Measurements from ENCODE around the gene LCP1.
"Not testable (repeated sequence)": the region's sequence is repeated elsewhere in the genome, so short reads cannot be mapped to it uniquely, and the experiment has no call there.

The LCP1 gene, protein sequence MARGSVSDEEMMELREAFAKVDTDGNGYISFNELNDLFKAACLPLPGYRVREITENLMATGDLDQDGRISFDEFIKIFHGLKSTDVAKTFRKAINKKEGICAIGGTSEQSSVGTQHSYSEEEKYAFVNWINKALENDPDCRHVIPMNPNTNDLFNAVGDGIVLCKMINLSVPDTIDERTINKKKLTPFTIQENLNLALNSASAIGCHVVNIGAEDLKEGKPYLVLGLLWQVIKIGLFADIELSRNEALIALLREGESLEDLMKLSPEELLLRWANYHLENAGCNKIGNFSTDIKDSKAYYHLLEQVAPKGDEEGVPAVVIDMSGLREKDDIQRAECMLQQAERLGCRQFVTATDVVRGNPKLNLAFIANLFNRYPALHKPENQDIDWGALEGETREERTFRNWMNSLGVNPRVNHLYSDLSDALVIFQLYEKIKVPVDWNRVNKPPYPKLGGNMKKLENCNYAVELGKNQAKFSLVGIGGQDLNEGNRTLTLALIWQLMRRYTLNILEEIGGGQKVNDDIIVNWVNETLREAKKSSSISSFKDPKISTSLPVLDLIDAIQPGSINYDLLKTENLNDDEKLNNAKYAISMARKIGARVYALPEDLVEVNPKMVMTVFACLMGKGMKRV

GRCh38 chr13:46181840-46182490, at the start of gene LCP1:
Gene LCP1, minus strand, starts transcription at chr13:46182177. Its CDS starts 22,515 bp downstream, at chr13:46159662.
- no peak for TF ChIP-seq POLR2A (IDR thresholded peaks at IDR 0.05; ENCODE audit: low read depth, low read length)
- DNase-seq (ENCODE audit: insufficient read length, low spot score) (no peak), FAIRE-seq (no peak)

DNA sequence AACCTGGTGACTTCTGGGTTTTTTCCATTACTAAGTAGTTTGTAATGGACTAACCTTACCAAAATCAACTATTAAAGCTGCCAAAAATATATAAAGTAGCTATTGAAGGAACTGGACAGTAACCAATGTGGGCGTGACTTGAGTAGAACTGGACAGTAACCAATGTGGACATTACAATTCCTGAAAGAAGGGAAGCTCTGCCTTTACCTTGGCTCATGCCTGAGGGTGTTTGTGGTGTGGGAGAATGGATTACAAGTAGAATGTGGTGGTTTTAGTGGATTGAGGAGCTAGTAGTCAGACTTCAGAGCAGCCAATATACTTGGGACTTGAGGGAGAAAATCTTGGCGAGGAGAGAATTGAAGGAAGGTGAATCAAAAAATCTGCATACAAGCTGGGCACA, 47.3 kb upstream of the LCP1 start:
- TF ChIP-seq POLR2A (IDR thresholded peaks at IDR 0.05; ENCODE audit: low read depth, low read length), result no peak
- DNase-seq (ENCODE audit: insufficient read length, low spot score) (no peak), FAIRE-seq (no peak)

- not testable (repeated sequence) for DNase-seq (ENCODE audit: insufficient read length, low spot score); FAIRE-seq
These were observed 38.3 kb upstream of the LCP1 start for GRCh38 chr13:46220234-46220633.

GRCh38 chr13:46214741-46215140, 32.8 kb upstream of the LCP1 start:
- not testable (repeated sequence) for DNase-seq (ENCODE audit: insufficient read length, low spot score); FAIRE-seq

DNA sequence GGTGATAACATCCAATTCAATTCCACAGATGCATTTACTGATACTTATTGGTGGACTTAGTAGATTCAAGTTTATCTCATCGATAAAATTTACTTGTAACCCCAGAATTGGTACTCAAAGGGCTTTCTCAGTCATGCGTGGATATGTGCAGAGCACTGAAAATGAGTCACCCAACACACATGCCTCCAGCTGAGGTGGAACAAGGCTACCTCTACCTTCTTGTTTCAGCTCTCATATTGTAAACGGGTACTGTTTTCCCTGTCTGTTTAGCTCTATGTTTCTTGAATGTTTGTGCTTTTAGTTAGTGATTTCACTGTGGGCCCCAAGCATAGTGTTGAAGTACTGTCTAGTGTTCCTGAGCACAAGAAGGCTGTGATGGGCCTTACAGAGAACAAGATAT, 31.3 kb upstream of the LCP1 start:
- TF ChIP-seq POLR2A (IDR thresholded peaks at IDR 0.05; ENCODE audit: low read depth, low read length), result no peak
- DNase-seq (ENCODE audit: insufficient read length, low spot score) (no peak), FAIRE-seq (no peak)

GRCh38 chr13:46211483-46212351, 29.7 kb upstream of the LCP1 start, which contains the start of gene LRRC63:
Gene LRRC63, plus strand, starts transcription at chr13:46211928. Its CDS starts 1,107 bp downstream, at chr13:46213035.
- FAIRE-seq (no peak), DNase-seq (ENCODE audit: insufficient read length, low spot score) (peak; percentile 35)
- no peak for TF ChIP-seq POLR2A (IDR thresholded peaks at IDR 0.05; ENCODE audit: low read depth, low read length)

- DNase-seq (ENCODE audit: insufficient read length, low spot score), result no peak
- FAIRE-seq, result no peak
- no peak for TF ChIP-seq POLR2A (IDR thresholded peaks at IDR 0.05; ENCODE audit: low read depth, low read length)
These were observed 29.1 kb upstream of the LCP1 start for GRCh38 chr13:46211116-46211482.

GRCh38 chr13:46210362-46211083, 28.5 kb upstream of the LCP1 start:
- no peak for TF ChIP-seq POLR2A (IDR thresholded peaks at IDR 0.05; ENCODE audit: low read depth, low read length)
- FAIRE-seq, result no peak
- DNase-seq (ENCODE audit: insufficient read length, low spot score), result no peak

DNA sequence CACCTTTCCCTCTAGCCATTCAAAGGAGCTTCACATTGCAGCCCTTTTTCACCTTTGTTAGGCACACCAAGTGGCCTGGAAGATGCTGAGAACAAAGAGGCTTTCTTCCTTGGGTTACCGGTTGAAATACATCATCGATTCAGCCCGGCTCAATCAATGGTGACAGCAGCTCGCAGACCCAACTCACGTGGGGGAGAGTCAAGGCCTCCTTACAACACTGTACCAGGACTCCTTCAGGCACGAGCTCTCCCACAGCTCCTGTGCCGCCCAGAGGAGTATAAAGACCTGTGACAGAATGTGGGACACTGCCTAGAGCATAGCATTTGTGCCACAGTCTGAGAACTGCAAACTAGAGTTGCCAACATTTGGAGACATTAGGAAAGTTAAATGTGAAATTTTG, 25.9 kb upstream of the LCP1 start:
- DNase-seq (ENCODE audit: insufficient read length, low spot score) (no peak), FAIRE-seq (no peak)
- TF ChIP-seq POLR2A (IDR thresholded peaks at IDR 0.05; ENCODE audit: low read depth, low read length), result no peak

DNA sequence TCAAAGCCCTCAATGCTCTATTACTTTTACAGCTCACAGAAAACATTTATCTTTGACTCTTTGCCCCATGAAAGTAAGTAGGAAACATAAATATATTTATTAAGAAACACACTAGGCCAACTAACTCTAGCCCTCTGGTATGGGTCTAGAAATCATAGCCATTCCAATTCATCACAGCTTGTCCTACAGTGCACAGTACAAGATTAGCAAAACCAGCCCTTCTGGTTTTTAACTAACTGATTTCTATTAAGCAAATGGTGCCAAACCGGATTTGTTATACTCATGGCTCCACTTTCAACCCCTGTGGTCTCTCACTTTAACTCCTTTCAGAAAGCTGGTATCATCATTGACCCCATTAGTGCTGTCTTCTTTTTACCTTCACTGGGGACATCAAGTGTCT, 24.2 kb upstream of the LCP1 start:
- FAIRE-seq (no peak), DNase-seq (ENCODE audit: insufficient read length, low spot score) (no peak)
- no peak for TF ChIP-seq POLR2A (IDR thresholded peaks at IDR 0.05; ENCODE audit: low read depth, low read length)

GRCh38 chr13:46202966-46203365, 21.0 kb upstream of the LCP1 start:
- FAIRE-seq (no peak), DNase-seq (ENCODE audit: insufficient read length, low spot score) (no peak)
- no peak for TF ChIP-seq POLR2A (IDR thresholded peaks at IDR 0.05; ENCODE audit: low read depth, low read length)

DNA sequence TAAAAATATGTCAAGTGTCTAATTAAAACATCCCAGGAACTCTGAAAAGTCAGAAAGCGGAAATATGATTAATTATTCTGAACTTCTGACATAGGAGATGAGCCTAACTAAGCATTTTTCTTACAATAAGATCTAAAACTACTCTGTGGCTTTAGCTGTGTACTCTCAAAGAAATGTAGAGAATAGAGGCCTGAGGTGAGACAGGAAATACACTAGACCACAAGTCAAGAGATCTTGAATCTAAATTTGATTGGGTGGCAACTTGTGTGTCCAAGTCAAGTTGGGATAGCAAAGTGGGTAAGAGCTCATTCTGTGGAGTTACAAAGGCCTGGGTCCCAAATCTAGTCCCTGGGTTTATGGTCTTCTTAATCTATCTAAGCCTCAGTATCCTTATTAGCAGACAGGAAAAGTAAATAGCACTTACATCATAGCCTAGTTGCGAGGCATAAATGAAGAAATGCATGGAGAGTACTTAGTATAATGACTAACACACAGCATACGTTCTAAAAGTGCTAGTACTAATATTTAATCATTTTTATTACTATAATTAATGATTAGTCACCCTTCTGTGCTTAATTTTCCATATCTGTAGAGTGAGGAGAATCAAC, 20.3 kb upstream of the LCP1 start:
- no peak for FAIRE-seq
- no peak for DNase-seq (ENCODE audit: insufficient read length, low spot score)
- no peak for TF ChIP-seq POLR2A (IDR thresholded peaks at IDR 0.05; ENCODE audit: low read depth, low read length)

GRCh38 chr13:46198696-46199193, 16.8 kb upstream of the LCP1 start:
- DNase-seq (ENCODE audit: insufficient read length, low spot score), result no peak
- FAIRE-seq, result no peak
- TF ChIP-seq POLR2A (IDR thresholded peaks at IDR 0.05; ENCODE audit: low read depth, low read length), result no peak

All from H54 (cell line).